ENCODE results near the gene PDE7B. TPM values are rescaled to one million over a fixed set of nuclear protein-coding genes. Genes with fewer than 3 reads are reported as not detected.

PDE7B gene
- total and polyA plus RNA-seq, 2 of the 8 experiments (the other 6 are each of a cell fraction or from before 2014, with no cell fraction given): not detected

GRCh38 chr6:135891710-135892109, 40.2 kb downstream of the PDE7B start:
- no peaks in the 10 kb centered on the region for H3K36me3 ChIP-seq (ENCODE audit: control insufficient read depth in 2 of 4, insufficient read depth in 4 of 4, low read length in 3 of 4)
- TF ChIP-seq RBBP5 (IDR thresholded peaks at IDR 0.05; ENCODE audit: borderline replicate concordance, low read depth, low read length) (no peak), FOSL1 (IDR thresholded peaks at IDR 0.05; ENCODE audit: insufficient read depth, low read depth, low read length) (no peak), BRCA1 (IDR thresholded peaks at IDR 0.05; ENCODE audit: low read depth, low read length) (no peak), JUND (IDR thresholded peaks at IDR 0.05; ENCODE audit: low read length) (no peak), BACH1 (IDR thresholded peaks at IDR 0.05; ENCODE audit: low read length) (no peak), TAF1 (IDR thresholded peaks at IDR 0.05; ENCODE audit: low read depth, low read length) (no peak), MAX (IDR thresholded peaks at IDR 0.05) (no peak), SIX5 (IDR thresholded peaks at IDR 0.05; ENCODE audit: low read depth, low read length) (no peak), RFX5 (IDR thresholded peaks at IDR 0.05; ENCODE audit: borderline replicate concordance, low read depth, low read length) (no peak), CREB1 (IDR thresholded peaks at IDR 0.05) (no peak), CBX8 (IDR thresholded peaks at IDR 0.05; ENCODE audit: borderline replicate concordance, low read depth, low read length) (no peak), TCF12 (IDR thresholded peaks at IDR 0.05; ENCODE audit: low read depth, low read length) (no peak), CTBP2 (IDR thresholded peaks at IDR 0.05; ENCODE audit: borderline replicate concordance, insufficient read depth, insufficient read length, low read length) (no peak), CEBPB (IDR thresholded peaks at IDR 0.05; ENCODE audit: low read depth, low read length) (no peak), NANOG (IDR thresholded peaks at IDR 0.05; ENCODE audit: insufficient read depth, low read depth, low read length, poor library complexity, severe bottlenecking) (no peak), KDM1A (IDR thresholded peaks at IDR 0.05; ENCODE audit: borderline replicate concordance, low read length) (no peak)
- H3K79me2 ChIP-seq (ENCODE audit: control insufficient read depth in 1 of 2, insufficient read depth in 2 of 2, low read length in 2 of 2): no peaks in the 10 kb centered on the region
- no peak overlapping the region for H3K4me3 ChIP-seq (ENCODE audit: extremely low read depth in 1 of 4, insufficient read depth in 2 of 4, low read depth in 3 of 4, low read length in 4 of 4)
- H3K56ac ChIP-seq (replicated peaks; ENCODE audit: insufficient read length, low read depth, low read length): no peak overlapping the region
- H3K27ac ChIP-seq (ENCODE audit: low read depth, low read length): no peak overlapping the region
- H2AFZ ChIP-seq (ENCODE audit: low read length): no peak overlapping the region
- no peaks in the 10 kb centered on the region for H3K23me2 ChIP-seq (ENCODE audit: low read depth, low read length)
- no peak overlapping the region for H2AK5ac ChIP-seq (ENCODE audit: low read depth, low read length)
- H3K23ac ChIP-seq (ENCODE audit: insufficient read length): no peak overlapping the region
- no peak overlapping the region for H3K14ac ChIP-seq (ENCODE audit: insufficient read length)
- H3K27me3 ChIP-seq (replicated peaks in 1 of 4; ENCODE audit: control insufficient read depth in 3 of 4, extremely low read depth in 1 of 4, insufficient read depth in 3 of 4, low read length in 3 of 4): no peaks in the 10 kb centered on the region
- no peak overlapping the region for H3K9ac ChIP-seq (replicated peaks in 1 of 4; ENCODE audit: extremely low read depth in 1 of 4, low read depth in 3 of 4, low read length in 3 of 4)
- H2BK15ac ChIP-seq (ENCODE audit: low read length): no peak overlapping the region
- DNase-seq (ENCODE audit: low read depth in 1 of 2, low spot score in 2 of 2) (no peak), FAIRE-seq (no peak)
- H3K18ac ChIP-seq (ENCODE audit: extremely low read depth, low read length): no peak overlapping the region
- no peak overlapping the region for H2BK20ac ChIP-seq (ENCODE audit: low read length)
- POLR2A ChIA-PET (ENCODE audit: partially characterized antibody): no interaction called here
- CTCF ChIA-PET (ENCODE audit: partially characterized antibody): interaction anchor here (0.8 to 3.0 kb wide), 3 partner anchors 15 to 91 kb away, joined by 3 to 10 read pairs (median 5); no protein-coding TSS in a partner anchor
- H4K8ac ChIP-seq (ENCODE audit: extremely low read depth, insufficient read depth, low read length): no peak overlapping the region
- H2BK120ac ChIP-seq (replicated peaks; ENCODE audit: low read depth, low read length): no peak overlapping the region
- no peak overlapping the region for H4K91ac ChIP-seq (replicated peaks; ENCODE audit: insufficient read length, low read length)
- H3K79me1 ChIP-seq (ENCODE audit: low read depth, low read length): no peaks in the 10 kb centered on the region
- no peak overlapping the region for H3K4me2 ChIP-seq (ENCODE audit: insufficient read depth in 1 of 2, low read depth in 2 of 2, low read length in 2 of 2)
- no peak overlapping the region for H2BK5ac ChIP-seq (ENCODE audit: low read depth, low read length)
- no peak overlapping the region for H3K4ac ChIP-seq (replicated peaks; ENCODE audit: insufficient read length, low read depth, low read length)
- H2BK12ac ChIP-seq (ENCODE audit: low read depth, low read length): no peak overlapping the region
- H4K5ac ChIP-seq (ENCODE audit: insufficient read length, low read depth, low read length): no peak overlapping the region
- no peaks in the 10 kb centered on the region for H3K9me3 ChIP-seq (ENCODE audit: insufficient read depth in 2 of 2, low read depth in 1 of 2, low read length in 1 of 2)
- H4K20me1 ChIP-seq (replicated peaks in 1 of 2; ENCODE audit: control insufficient read depth in 1 of 2, insufficient read depth in 2 of 2, low read length in 2 of 2): no peaks in the 10 kb centered on the region
- H3K4me1 ChIP-seq (replicated peaks in 1 of 4; ENCODE audit: control insufficient read depth in 3 of 4, insufficient read depth in 4 of 4, low read length in 3 of 4): no peaks in the 10 kb centered on the region

Measured in H1 (cell line).